Erythroblast (primary cell): ENCODE measurements around the gene MPPED2.

Source experiments
- DNase-seq, 2 experiments: peaks; one replicate each; lab custom pipeline; 2025; lab: John Stamatoyannopoulos, UW
- GATA1 ChIP-seq: IDR thresholded peaks from 2 replicates; pipeline ENCODE4 v1.6.1; 2011; ENCODE audit warnings: low read depth, mild to moderate bottlenecking, control low read depth, low read length, moderate library complexity
- POLR2A ChIP-seq: IDR thresholded peaks from 2 replicates; pipeline ENCODE4 v1.6.1; 2011; ENCODE audit warnings: mild to moderate bottlenecking, low read length

The MPPED2 gene

DNA sequence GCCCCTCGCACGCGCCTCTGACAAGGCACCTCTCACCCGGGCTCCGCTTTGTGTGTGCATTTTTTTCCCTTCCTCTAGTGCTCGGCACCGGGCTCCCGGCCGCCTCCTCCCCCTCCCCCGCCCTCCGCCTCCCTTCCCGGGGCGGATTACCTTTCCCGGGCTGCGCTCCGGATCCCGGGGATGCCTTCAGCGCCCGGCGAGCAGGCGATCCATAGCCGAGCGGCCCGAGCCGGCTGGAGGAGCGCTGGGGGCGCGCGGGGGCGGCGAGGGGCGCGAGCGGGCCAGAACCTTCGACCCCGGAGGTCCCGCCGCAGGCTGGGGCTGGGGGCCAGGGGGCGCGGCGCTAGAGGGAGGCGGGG, 282 bp downstream of the MPPED2 start:
- DNase-seq, result no peak
- no peak for TF ChIP-seq GATA1
- no peak for TF ChIP-seq POLR2A

DNA sequence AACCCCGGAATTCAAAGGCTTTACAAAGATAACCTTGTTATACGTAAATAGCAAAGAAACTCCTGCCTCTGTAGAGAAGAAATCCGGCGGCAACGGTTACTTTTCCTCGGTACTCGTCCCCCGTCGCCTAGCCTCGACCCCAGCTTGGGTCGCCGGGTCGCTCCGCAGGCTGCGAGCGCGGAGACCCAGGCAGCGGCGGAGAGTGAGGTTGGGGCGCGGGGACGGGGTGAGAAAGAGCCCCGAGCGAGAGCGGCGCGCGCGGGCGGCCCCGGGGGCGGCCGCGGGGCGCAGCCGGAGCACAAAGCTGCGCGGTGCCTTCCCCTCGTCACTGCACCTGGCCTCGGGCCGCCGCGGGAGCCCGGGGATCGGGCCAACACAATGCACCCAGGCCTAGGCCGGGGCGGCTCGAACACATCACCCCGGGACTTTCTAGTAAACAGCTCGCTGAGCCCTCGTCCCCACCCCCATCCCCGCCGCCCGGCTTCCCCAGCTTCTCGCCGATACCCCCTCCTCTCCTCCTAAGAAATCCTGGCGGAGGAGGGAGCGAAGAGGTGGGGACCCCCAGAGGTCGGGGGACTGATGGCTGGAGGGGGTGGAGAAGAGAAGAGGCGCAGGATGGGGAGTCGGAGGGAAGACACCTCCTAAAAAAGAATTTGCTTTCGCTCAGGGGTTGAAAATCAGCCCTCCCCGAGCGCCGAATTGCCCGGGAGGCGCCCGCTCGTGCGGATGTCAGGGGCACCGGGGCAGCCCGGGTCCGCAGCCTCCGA, 845 bp downstream of the MPPED2 start:
- TF ChIP-seq POLR2A (no peak), GATA1 (no peak)
- DNase-seq, result no peak

DNA sequence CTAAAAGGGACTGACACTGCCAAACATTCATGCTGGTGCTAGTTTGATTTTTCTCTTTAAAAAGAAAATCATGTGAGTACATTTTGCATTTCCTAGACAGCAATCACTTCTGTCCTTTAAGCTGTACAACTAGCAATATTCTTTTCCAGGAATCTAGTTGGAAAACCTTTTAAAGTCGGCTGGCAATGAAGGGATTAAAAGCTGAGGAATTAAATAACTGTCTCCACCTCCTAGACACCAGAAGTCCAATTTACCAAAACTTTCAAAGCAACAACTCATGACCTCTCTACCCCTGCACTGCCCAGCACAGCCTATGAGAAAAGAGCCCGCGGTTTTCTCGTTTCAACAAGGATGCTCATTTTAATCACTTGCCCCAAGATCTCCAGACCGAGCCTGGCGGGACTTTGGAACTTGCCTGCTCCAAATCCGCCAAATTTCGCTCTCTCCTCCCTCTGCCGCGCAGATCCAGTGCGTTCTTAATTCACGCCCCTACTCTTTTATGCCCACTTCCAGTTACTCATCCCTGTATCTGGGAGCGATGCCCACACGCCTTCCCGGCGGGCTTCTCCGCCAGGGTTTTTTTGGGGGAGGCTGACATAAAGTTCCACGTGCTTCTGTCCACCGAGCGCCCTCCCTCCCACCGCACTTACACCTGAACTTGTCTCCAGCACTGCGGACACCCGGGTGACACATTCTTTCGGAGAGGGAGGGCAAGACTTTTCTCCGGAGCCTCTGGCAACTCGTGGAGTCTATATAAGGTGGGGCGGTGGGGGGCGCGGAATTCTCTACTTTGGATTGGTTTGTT, 2.5 kb downstream of the MPPED2 start:
- DNase-seq, result no peak
- TF ChIP-seq POLR2A, result no peak
- no peak for TF ChIP-seq GATA1

DNA sequence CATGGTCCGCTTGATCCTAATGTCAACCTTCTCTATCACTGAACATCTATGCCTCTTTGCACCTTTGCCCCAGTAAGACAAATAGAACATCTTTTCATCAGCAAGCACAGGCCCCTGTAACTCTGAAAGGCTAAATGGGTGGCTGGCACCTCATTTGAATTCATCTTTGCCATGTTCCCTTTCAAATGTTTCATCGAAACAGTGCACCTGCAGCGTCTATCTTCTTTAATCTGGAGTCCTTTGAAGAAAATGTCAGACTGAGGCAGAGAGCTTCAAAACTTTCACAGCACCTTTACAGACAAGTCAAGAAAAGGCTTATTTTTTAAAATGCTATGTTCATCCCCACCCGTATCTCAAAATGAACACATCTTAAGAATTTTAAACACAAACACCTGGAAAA, 3.4 kb downstream of the MPPED2 start:
- no peak for TF ChIP-seq GATA1
- TF ChIP-seq POLR2A, result no peak
- no peak for DNase-seq

DNA sequence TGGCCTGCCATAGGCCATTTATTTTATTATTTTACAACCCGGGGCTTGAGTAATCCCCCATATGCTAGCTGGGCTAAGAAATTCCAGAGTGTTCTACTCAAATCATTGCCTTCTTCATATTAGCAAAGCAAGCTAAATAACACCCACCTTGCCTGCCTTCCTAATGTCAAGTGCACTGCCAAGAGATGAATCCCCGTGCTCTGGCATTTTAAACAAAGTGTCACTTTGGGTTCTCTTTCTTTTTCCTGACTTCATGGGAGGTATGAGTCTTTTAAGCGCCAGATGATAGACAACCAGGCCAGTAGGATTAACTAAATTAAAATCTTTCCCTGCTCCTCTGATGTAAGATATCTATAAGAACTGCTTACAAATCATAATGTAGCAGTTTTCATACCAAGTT, 4.5 kb downstream of the MPPED2 start:
- DNase-seq, result no peak

DNA sequence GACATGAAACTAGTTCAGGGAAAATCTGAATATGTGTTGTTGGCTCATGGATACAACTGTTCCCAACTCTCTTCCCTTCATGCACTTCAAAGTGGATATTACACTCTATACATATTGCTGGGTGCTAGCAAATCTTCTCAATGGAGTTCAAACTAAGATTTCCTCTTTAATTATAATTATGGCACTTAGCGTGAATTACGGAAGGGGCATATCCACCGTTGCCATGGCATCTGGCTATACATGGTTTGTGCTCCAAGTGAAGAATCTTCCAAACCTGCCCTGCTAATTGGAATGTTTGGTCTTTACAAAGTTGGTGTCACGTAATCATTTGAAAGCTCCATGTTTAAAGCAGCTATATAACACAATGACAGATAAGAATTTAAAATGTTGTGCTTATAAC, 5.6 kb downstream of the MPPED2 start:
- no peak for TF ChIP-seq GATA1
- no peak for DNase-seq

More for the DNA sequence above, 4.5 kb downstream of the MPPED2 start:
- TF ChIP-seq POLR2A (no peak), GATA1 (no peak)

DNA sequence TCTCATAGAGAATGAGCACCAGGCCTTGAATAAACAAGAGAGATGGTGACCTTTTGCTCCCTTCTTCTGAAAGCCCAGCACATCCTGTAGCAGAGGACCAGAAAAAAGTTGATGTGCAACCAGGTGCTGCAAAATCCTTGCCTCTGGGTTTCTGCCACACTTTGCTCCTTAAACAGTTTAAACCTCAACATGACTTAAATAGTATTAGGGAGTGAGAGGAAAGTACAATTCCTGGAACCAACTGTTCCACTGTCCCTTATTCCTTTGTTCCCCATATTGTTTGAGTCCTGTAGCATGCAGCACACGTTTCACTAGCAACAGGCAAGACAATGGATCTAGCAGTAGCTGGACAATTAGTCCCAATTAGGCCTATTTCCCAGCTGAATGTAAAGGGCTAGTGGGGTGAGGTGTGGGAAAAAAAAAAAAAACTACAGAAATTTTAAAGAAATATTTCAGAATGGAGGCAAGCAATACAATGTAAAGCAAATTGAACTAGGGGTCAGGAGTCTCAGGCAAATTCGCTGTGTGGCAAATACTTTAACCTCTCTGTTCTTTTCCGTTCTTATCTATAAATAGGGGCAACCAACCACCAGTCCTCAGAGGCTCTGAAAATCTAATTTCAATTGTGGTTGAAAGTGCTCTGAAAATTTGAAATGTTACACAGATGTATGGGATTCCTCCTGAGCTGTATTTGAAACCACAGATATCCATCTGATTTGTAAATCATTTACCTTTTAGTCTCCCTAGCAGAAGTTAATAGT, 6.6 kb downstream of the MPPED2 start:
- no peak for TF ChIP-seq GATA1
- no peak for TF ChIP-seq POLR2A
- DNase-seq, result no peak

DNA sequence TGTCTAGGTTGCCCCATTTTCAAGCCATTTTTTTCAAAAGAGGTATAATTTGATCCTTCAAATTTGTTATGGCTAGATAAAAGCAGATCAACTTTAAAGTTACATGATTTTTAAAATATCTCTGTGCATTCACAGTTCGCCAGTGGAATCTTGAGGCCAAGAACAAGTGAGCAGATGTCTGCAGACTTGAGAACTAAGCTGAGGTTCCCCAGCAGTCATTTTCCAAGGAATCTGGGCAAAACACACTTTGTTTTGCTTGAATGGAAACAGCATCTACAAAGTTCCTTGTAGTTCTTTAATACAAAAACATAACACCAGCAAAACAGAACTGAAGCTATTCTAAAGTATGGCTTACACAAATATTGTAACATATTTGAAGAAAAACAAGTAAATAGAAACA, 7.7 kb downstream of the MPPED2 start:
- DNase-seq, result no peak
- no peak for TF ChIP-seq GATA1
- TF ChIP-seq POLR2A, result no peak

DNA sequence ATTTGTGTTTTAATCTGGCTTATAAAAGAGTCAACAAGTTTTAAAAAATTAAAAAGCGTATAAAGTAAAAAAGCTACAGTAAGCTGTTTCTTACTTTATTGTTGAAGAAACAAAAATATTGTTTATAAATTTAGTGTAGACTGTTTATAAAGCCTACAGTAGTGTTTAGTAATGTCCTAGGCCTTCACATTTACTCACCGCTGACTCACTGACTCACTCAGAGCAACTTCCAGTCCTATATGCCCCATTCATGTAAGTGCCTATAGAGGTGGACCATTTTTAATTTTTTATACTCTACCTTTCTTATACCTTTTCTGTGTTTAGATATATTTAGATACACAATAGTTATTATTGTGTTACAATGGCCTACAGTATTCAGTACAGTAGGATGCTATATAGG, 12.2 kb downstream of the MPPED2 start:
- TF ChIP-seq GATA1 (no peak), POLR2A (no peak)
- no peak for DNase-seq

DNA sequence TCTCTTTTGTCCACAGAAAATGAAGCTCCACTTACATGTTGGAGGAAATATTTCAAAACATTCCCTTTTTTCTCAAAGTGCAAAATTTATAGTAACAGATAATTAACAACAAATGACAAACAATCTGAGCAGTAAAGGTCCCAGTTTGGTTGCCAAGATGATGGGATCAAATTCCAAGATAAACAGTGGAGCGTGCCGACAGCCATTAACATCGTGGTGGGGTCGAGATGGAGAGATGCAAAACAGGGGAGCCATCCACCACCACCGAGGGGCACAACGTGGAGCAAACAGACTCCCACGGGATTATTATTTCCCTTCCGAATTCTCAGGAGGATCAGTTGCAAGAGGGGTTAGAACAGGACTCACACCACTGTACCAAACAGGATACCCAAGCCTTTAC, 17.2 kb downstream of the MPPED2 start:
- TF ChIP-seq GATA1 (no peak), POLR2A (no peak)
- no peak for DNase-seq

DNA sequence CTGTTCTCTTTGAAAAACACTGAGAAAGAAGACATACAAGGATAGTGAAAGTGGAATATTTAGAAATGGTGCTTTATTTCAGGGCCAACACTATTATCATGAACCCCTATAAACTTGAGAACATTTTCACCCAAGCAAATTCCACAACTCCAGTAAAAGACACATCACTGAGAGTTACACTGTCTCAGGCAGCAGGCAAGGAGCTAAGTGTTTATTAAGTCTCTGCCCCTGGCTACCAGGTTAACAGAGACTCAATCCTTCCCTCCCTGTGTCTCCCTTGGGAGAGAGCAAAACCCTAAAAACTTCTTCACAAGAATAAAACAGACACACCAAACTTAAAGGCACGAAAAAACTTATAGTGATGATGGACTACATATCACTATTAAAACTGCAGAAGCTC, 18.5 kb downstream of the MPPED2 start:
- DNase-seq, result no peak
- no peak for TF ChIP-seq POLR2A

DNA sequence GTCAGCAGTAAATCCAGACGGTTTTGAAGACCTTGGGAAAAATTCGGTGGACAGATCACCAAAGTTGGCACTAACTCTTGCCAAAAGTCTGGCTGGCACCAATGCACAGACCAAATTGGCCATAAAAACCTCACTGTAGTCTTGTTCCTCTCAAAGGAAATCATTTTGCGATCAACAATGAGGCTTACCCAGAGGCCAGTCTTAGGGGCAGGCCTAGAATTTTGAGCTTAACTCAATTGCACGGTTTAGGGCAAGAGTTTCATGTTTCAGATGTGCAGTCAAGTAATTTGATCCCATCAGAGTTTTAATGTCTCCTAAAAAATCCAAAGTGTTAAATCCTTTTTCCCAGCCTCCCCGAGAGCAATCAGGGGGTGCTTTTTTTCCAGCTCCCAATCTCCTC, 19.0 kb downstream of the MPPED2 start:
- DNase-seq, result no peak
- TF ChIP-seq POLR2A (no peak), GATA1 (no peak)

DNA sequence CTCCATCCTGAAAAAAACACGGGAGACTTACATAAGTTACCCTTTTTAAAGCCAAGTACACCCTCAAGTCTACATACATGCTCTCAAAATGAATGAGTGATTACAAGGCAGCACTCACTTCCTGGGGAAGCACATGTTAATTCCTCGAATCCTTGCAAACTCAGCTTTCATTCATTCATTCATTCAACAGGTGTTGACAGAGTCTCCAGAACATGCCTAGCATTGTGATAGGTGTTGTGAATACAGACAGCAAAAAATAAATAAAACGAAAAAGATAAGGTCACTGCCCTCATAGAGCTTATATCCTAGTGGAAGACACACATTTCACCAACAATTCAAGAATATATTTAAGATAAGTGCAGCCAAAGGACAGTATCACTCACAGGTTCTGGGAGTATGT, 19.7 kb downstream of the MPPED2 start:
- TF ChIP-seq POLR2A, result no peak
- TF ChIP-seq GATA1, result no peak
- no peak for DNase-seq

DNA sequence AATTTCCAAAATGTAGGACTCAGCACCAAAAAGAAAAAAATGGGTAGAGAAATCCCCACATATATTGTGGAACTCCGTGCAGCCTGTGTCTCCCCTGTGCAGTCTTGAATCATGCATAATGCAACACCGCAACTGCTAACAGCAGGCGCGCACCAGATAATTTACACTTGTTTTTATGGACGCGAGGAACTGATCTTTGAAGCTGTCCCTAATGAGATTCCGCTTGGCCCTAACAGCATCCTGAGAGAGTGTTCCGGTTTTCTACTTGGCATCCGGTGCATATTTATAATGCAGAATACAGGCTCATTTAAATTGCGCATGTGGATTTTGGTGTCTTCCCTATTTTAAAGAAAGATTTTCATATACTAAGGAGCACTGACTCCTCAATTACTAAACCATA, 21.1 kb downstream of the MPPED2 start:
- no peak for DNase-seq
- no peak for TF ChIP-seq POLR2A
